Tibial nerve (tissue), 4 donors: ENCODE results near the gene ZNF281. TPM values are rescaled to one million over a fixed set of nuclear protein-coding genes. Genes with fewer than 3 reads are reported as not detected.

Experiments
- DNase-seq, 2 donors: peaks; one replicate each; pipeline ENCODE4 v3.0.0-alpha.2; 2019; ENCODE audit warnings: low spot score in 2 of 2
- H3K27ac ChIP-seq, 4 donors: fragments of 200-600 bp; sonication (generic) in 3 of 4; one replicate each; pipeline ENCODE4 v1.5.1; 2017 to 2019; ENCODE audit warnings: mild to moderate bottlenecking in 1 of 4
- H3K27me3 ChIP-seq, 2 donors: fragments of 200-600 bp; sonication (generic) in 1 of 2; one replicate each; pipeline versions ENCODE4 v1.5.1 to v1.6.0; 2017 to 2019
- H3K36me3 ChIP-seq, 3 donors: fragments of 200-600 bp; sonication (generic); one replicate each; pipeline ENCODE4 v1.5.1; 2018 to 2019
- H3K4me1 ChIP-seq, 4 donors: fragments of 200-600 bp; sonication (generic) in 3 of 4; one replicate each; pipeline ENCODE4 v1.5.1; 2017 to 2019
- H3K4me3 ChIP-seq, 4 donors: fragments of 200-600 bp; sonication (generic) in 3 of 4; one replicate each; pipeline ENCODE4 v1.5.1; 2017 to 2019; ENCODE audit warnings: mild to moderate bottlenecking in 1 of 4, moderate library complexity in 1 of 4
- H3K9me3 ChIP-seq, 4 donors: fragments of 200-600 bp; sonication (generic) in 3 of 4; one replicate each; pipeline ENCODE4 v1.5.1; 2017 to 2019
- EP300 ChIP-seq, 2 donors: sonication (generic); formaldehyde crosslinking; IDR thresholded peaks; one replicate each; pipeline ENCODE4 v1.6.1; 2017; ENCODE audit warnings: antibody characterized with exemption in 2 of 2, mild to moderate bottlenecking in 1 of 2
- POLR2A ChIP-seq, 2 donors: fragments of 450-650 bp; IDR thresholded peaks; one replicate each; pipeline ENCODE4 v1.6.1; 2017; ENCODE audit warnings: antibody characterized with exemption in 2 of 2, mild to moderate bottlenecking in 2 of 2, moderate library complexity in 2 of 2
- WGBS, 2 donors: methylation state at CpG; one replicate each; pipeline ENCODE4 v1.1.5; 2018; 5-methylcytosine and 5-hydroxymethylcytosine counted together
- total RNA-seq, 4 donors: library from RNA; depleted of rRNA; stranded (reverse); fragments of >200 nt; gene quantifications; one replicate each; pipeline ENCODE4 v1.1.0, GENCODE V29; 2016
- TF ChIP-seq, protein P1 (sequence below), 5 experiments: fragments of 200-600 bp in 3 of 5; fragments of 450-650 bp in 2 of 5; sonication (generic) in 3 of 5; IDR thresholded peaks; one replicate each; pipeline ENCODE4 v1.5.1; 2016 to 2019; ENCODE audit warnings: antibody characterized with exemption in 5 of 5, mild to moderate bottlenecking in 3 of 5, moderate library complexity in 2 of 5

ZNF281 gene
- total RNA-seq, 4 donors from 2014 or later, result 8.0 to 12.9 (median 8.9) TPM

- no peak for TF ChIP-seq POLR2A (IDR thresholded peaks at IDR 0.05)
- TF ChIP-seq, protein P1, sequence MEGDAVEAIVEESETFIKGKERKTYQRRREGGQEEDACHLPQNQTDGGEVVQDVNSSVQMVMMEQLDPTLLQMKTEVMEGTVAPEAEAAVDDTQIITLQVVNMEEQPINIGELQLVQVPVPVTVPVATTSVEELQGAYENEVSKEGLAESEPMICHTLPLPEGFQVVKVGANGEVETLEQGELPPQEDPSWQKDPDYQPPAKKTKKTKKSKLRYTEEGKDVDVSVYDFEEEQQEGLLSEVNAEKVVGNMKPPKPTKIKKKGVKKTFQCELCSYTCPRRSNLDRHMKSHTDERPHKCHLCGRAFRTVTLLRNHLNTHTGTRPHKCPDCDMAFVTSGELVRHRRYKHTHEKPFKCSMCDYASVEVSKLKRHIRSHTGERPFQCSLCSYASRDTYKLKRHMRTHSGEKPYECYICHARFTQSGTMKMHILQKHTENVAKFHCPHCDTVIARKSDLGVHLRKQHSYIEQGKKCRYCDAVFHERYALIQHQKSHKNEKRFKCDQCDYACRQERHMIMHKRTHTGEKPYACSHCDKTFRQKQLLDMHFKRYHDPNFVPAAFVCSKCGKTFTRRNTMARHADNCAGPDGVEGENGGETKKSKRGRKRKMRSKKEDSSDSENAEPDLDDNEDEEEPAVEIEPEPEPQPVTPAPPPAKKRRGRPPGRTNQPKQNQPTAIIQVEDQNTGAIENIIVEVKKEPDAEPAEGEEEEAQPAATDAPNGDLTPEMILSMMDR (IDR thresholded peaks at IDR 0.05), result no peak
- H3K27me3 ChIP-seq, result no peaks in the 10 kb centered on the region
- peaks cover 0 to 7% (median 0%) of the 10 kb centered on the region in 4 donors for H3K4me1 ChIP-seq
- no peaks in the 10 kb centered on the region for H3K36me3 ChIP-seq
- H3K27ac ChIP-seq, result no peak overlapping the region
- no peak for DNase-seq
- no peaks in the 10 kb centered on the region for H3K9me3 ChIP-seq
- no peak overlapping the region for H3K4me3 ChIP-seq
Measured at GRCh38 chr1:200436436-200436835, 26.6 kb upstream of the ZNF281 start.

- TF ChIP-seq POLR2A (IDR thresholded peaks at IDR 0.05), result no peak
- TF ChIP-seq, protein P1 (IDR thresholded peaks at IDR 0.05), result no peak
- no peak for TF ChIP-seq EP300 (IDR thresholded peaks at IDR 0.05)
- Histone ChIP-seq H3K36me3 (no peaks in the 10 kb centered on the region), H3K27ac (no peak overlapping the region), H3K27me3 (no peaks in the 10 kb centered on the region), H3K4me1 (peaks cover 0 to 7% (median 0%) of the 10 kb centered on the region in 4 donors), H3K4me3 (no peak overlapping the region), H3K9me3 (no peaks in the 10 kb centered on the region)
- DNase-seq, result no peak
- 64 to 72% methylated on average over 8 of the region's 8 CpGs for WGBS, 2 donors
Measured at GRCh38 chr1:200435200-200435780, 25.5 kb upstream of the ZNF281 start.

DNA sequence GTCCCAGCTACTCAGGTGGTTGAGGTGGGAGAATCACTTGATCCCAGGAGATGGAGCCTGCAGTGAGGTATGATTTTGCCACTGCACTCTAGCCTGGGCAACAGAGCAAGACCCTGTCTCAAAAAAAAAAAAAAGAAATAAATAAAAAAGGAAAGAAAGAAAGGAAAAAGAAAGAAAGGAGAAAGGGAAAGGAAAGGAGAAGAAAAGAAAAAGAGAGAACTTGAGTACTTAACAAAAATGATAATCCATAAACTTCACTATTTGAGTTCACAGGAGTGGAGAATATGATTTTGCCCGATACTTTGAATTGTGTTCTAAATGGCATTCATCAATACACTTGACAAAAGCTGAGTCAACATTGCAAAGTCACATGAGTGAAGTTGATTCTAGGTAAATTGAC is 23.8 kb upstream of the ZNF281 start:
- no peak for TF ChIP-seq POLR2A (IDR thresholded peaks at IDR 0.05)
- TF ChIP-seq, protein P1 (IDR thresholded peaks at IDR 0.05), result no peak
- no peaks in the 10 kb centered on the region for H3K27me3 ChIP-seq
- no peaks in the 10 kb centered on the region for H3K36me3 ChIP-seq
- no peaks in the 10 kb centered on the region for H3K9me3 ChIP-seq
- 94 to 100% methylated on average over 1 of the region's 1 CpG for WGBS, 2 donors
- H3K27ac ChIP-seq, result no peak overlapping the region
- peaks cover 0 to 14% (median 0%) of the 10 kb centered on the region in 4 donors for H3K4me1 ChIP-seq
- H3K4me3 ChIP-seq, result no peak overlapping the region
- DNase-seq, result no peak

GRCh38 chr1:200432586-200432985 is 22.8 kb upstream of the ZNF281 start:
- 94 to 97% methylated on average over 1 of the region's 1 CpG for WGBS, 2 donors
- H3K4me3 ChIP-seq, result no peak overlapping the region
- no peak overlapping the region for H3K27ac ChIP-seq
- TF ChIP-seq EP300 (IDR thresholded peaks at IDR 0.05), result no peak
- no peaks in the 10 kb centered on the region for H3K9me3 ChIP-seq
- H3K4me1 ChIP-seq, result peaks cover 0 to 12% (median 0%) of the 10 kb centered on the region in 4 donors
- no peaks in the 10 kb centered on the region for H3K27me3 ChIP-seq
- no peak for DNase-seq
- no peaks in the 10 kb centered on the region for H3K36me3 ChIP-seq

- peaks cover 0 to 7% (median 0%) of the 10 kb centered on the region in 4 donors for H3K4me1 ChIP-seq
- no peak overlapping the region for H3K27ac ChIP-seq
- H3K36me3 ChIP-seq, result no peaks in the 10 kb centered on the region
- H3K9me3 ChIP-seq, result no peaks in the 10 kb centered on the region
- no peaks in the 10 kb centered on the region for H3K27me3 ChIP-seq
- DNase-seq, result no peak
- no peak overlapping the region for H3K4me3 ChIP-seq
- TF ChIP-seq POLR2A (IDR thresholded peaks at IDR 0.05), result no peak
- 54 to 55% methylated on average over 2 of the region's 2 CpGs for WGBS, 2 donors
Measured at GRCh38 chr1:200429221-200429751, 19.4 kb upstream of the ZNF281 start.

DNA sequence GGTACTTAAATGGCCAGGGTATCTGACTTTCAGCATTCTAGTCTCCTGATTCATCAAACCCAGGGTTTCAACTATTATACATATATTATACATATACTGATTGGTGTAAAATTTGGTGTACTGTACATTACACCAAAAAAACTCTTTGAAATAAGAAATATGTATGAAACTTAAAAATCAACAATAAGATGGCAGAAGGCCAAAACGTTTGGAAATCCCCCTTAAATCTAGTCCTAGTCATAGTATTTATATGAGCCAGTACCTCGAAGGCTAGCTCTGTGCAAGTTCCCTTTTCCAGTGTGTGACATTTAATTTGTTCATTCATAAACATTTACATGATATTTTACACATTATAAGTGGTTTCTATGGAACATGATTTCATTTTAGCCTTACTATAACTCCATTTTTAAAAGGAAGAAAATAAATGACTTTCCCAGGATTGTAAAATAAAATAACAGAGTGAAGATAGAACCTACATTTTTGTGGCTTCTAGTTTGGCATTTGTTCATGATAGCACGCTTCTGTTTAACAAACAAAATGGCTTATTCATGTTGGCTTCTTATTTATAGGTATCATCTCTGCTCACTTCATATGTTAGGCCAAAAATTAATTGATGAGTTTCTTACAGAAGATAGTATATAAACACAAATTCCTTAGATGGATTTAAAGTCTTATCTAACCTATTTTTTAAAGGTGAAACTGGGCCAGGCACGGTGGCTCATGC is 18.8 kb upstream of the ZNF281 start:
- no peaks in the 10 kb centered on the region for H3K36me3 ChIP-seq
- 50 to 51% methylated on average over 4 of the region's 4 CpGs for WGBS, 2 donors
- no peak overlapping the region for H3K27ac ChIP-seq
- no peak for DNase-seq
- peaks cover 0 to 7% (median 0%) of the 10 kb centered on the region in 4 donors for H3K4me1 ChIP-seq
- no peaks in the 10 kb centered on the region for H3K9me3 ChIP-seq
- H3K27me3 ChIP-seq, result no peaks in the 10 kb centered on the region
- TF ChIP-seq EP300 (IDR thresholded peaks at IDR 0.05) (no peak), POLR2A (IDR thresholded peaks at IDR 0.05) (no peak)
- TF ChIP-seq, protein P1 (IDR thresholded peaks at IDR 0.05), result no peak
- H3K4me3 ChIP-seq, result no peak overlapping the region
